Panc1 (cell line): ENCODE results near the gene ITGAV.

Source experiments
- CTCF ChIP-seq: fragments of 450-650 bp; IDR thresholded peaks from 2 replicates; pipeline ENCODE4 v1.5.1; 2017; ENCODE audit warnings: mild to moderate bottlenecking
- POLR2AphosphoS5 ChIP-seq: IDR thresholded peaks from 2 replicates; pipeline ENCODE4 v1.6.1; 2012; ENCODE audit warnings: mild to moderate bottlenecking, low read depth, low read length, moderate library complexity
- REST ChIP-seq, 2 experiments: IDR thresholded peaks; 2 replicates each; pipeline ENCODE4 v1.6.1; 2011 to 2012; ENCODE audit warnings: low read depth in 2 of 2, control low read depth in 1 of 2, low read length in 1 of 2, mild to moderate bottlenecking in 1 of 2, moderate library complexity in 1 of 2; ENCODE audit not compliant: insufficient read depth in 1 of 2
- TCF7L2 ChIP-seq: IDR thresholded peaks from 2 replicates; pipeline ENCODE4 v1.6.1; 2011; ENCODE audit warnings: mild to moderate bottlenecking, low read depth, low read length, inconsistent platforms

- no peak for TF ChIP-seq CTCF
- no peak for TF ChIP-seq TCF7L2
- TF ChIP-seq POLR2AphosphoS5 = no peak
- no peak for TF ChIP-seq REST (IDR thresholded peaks at IDR 0.05; ENCODE audit: insufficient read depth in 1 of 2, low read depth in 2 of 2, low read length in 1 of 2)
Observed at GRCh38 chr2:186591506-186591890, 1.6 kb downstream of the ITGAV start.
